ENCODE measurements around the gene ACTN1.

Gene ACTN1

DNA sequence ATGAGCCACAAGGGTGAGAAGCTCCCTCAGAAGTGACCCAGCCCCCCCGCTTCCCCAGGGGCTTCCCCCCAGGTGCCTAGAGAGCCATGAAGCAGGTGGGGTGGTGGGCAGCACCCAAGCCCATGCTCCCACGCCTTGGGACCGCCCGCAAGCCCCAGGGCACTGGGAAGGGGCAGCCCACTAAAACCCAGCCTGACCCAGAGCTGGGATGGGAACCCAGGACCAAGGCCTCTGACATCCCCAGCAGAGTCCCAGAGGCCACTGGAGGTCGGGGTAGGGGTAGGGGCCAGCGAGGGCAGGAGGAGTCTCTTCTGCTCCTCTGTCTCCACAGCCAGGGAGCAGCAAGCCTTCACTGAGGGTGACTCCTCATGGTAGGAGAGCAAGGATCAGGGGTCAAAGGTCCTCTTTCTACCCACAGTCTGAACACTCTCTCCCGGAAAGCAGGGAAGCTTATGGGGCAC lies 99.8 kb downstream of the ACTN1 start:
- Histone ChIP-seq H3K4me2 (no peak overlapping the region), H3K27me3 (no peaks in the 10 kb centered on the region), H3K36me3 (peaks cover 99% of the 10 kb centered on the region), H3K9me3 (no peaks in the 10 kb centered on the region), H3K4me1 (no peaks in the 10 kb centered on the region), H3K27ac (no peak overlapping the region), H3K9ac (no peak overlapping the region), H4K20me1 (no peaks in the 10 kb centered on the region), H3K4me3 (no peak overlapping the region)
- TF ChIP-seq Cebpa-rat (IDR thresholded peaks at IDR 0.05): no peak

DNA sequence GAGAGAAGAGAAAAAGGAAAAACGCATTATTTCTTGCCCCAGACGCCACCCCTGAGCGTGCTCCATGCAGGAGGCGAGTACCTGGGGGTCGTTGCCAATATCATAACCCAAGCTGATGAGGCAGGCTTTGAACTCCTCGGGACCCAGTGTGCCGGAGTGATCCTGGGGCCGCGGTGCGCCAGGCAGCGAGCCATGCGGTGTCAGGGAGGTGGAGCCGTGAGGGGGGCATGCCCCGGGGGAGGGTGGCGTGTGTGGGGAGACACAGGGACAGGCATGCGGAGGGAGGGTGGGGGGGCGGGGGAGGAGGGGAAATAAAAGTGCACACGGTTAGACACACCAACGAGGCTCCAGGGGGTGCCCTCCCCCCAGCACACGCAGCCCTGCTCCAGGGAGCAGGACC lies 100.2 kb downstream of the ACTN1 start:
- Histone ChIP-seq H3K36me3 (peaks cover 99% of the 10 kb centered on the region), H3K4me1 (no peaks in the 10 kb centered on the region), H3K4me2 (no peak overlapping the region), H4K20me1 (no peaks in the 10 kb centered on the region), H3K9ac (no peak overlapping the region), H3K9me3 (no peaks in the 10 kb centered on the region), H3K27ac (no peak overlapping the region), H3K27me3 (no peaks in the 10 kb centered on the region), H3K4me3 (no peak overlapping the region)
- no peak for TF ChIP-seq Cebpa-rat (IDR thresholded peaks at IDR 0.05)

DNA sequence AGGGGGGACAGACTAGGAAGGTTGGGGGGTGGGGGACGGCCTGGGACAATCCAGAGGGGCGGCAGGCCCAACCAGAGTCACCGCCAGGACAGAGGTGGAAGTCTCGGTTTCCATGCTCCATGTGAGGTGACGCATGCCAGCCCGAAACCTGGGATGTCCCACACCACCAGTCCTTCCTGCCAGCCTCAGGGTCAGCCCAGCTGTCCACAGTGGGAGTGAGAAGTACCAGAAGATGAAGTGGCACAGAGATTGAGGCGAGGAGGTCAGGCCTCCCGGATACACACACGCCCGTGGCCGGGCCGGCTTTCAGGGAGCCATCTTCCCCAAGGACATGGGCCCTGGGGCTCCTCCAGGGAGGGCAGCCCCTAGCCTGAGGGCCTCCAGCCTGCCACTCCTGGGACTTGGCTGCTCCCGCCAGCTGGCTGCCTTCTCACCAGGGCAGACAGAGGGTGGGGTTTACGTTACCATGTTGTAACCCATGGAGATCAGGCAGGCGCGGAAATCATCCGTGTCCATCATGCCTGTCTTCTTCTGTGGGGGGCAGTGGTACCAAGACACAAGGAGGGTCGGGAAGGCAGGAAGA lies 101.0 kb downstream of the ACTN1 start:
- peaks cover 99% of the 10 kb centered on the region for H3K36me3 ChIP-seq
- H3K4me3 ChIP-seq: no peak overlapping the region
- no peaks in the 10 kb centered on the region for H4K20me1 ChIP-seq
- no peak for TF ChIP-seq Cebpa-rat (IDR thresholded peaks at IDR 0.05)
- no peaks in the 10 kb centered on the region for H3K27me3 ChIP-seq
- no peak overlapping the region for H3K9ac ChIP-seq
- H3K4me2 ChIP-seq: no peak overlapping the region
- H3K9me3 ChIP-seq: no peaks in the 10 kb centered on the region
- no peaks in the 10 kb centered on the region for H3K4me1 ChIP-seq
- no peak overlapping the region for H3K27ac ChIP-seq

DNA sequence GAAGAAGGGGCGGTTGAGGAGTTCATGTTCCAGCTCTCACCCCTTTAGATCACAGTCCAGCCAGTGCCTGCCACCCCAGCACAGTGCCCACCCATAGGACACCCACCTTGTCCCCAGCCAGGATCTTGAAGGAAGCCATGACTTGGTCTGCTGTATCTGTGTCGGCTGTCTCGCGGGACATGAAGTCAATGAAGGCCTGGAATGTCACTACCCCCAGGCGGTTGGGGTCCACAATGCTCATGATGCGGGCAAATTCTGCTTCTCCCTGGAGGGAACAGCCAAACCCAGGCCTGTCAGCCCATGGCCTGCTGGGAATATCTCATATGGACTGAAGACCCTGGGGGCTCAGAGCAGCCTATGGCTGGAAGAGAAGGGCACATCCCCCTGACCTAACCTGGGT lies 102.1 kb downstream of the ACTN1 start:
- Histone ChIP-seq H3K27ac (no peak overlapping the region), H3K9ac (no peak overlapping the region), H3K4me2 (no peak overlapping the region), H3K27me3 (no peaks in the 10 kb centered on the region; the same call in 1 of the 2 replicates), H3K4me3 (no peak overlapping the region), H4K20me1 (no peaks in the 10 kb centered on the region), H3K9me3 (no peaks in the 10 kb centered on the region), H3K36me3 (peaks cover 99% of the 10 kb centered on the region), H3K4me1 (no peaks in the 10 kb centered on the region)
- TF ChIP-seq Cebpa-rat (IDR thresholded peaks at IDR 0.05): no peak

DNA sequence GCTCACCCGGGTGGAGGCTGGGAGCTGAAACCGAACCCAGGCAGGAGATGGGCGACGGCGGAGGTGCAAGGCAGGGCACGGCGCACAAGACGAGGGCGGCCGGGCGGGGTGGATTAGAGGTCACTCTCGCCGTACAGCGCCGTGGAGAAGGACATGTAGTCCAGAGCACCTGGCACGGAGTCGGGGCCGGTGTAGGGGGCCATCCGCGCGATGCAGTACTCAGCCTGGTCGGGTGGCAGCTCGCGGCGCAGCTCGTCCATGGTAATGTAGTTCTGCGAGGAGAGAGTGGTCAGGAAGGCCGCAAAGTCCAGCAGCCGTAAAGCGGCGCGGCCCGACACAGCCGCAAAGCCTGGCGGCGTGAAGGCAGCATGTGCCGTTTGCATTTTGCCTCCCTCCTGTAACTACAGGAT lies 104.4 kb downstream of the ACTN1 start:
- TF ChIP-seq Cebpa-rat (IDR thresholded peaks at IDR 0.05): no peak
- Histone ChIP-seq H3K4me3 (no peak overlapping the region), H3K9ac (no peak overlapping the region), H4K20me1 (no peaks in the 10 kb centered on the region), H3K4me2 (no peak overlapping the region), H3K27me3 (no peaks in the 10 kb centered on the region; the same call in 1 of the 2 replicates), H3K36me3 (peaks cover 85% of the 10 kb centered on the region), H3K4me1 (no peaks in the 10 kb centered on the region), H3K9me3 (no peaks in the 10 kb centered on the region), H3K27ac (no peak overlapping the region)

DNA sequence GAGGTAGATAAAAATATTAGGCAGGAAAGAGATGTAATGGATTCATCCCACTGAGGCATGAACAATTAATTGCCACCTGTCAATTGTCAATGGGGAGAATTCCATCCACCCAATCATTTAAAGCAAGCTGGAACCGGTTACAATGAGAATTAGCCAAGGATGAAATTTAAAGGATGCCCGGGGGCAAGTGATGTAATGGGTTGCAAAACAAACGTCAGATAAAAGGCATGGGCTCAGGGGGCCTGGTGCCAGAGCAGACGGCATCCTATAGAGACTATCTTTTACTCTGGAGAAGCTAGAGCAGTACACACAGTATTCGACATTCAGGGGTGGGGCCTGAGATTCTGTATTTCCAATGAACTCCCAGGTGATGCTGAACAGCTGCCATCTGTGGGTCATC lies 105.7 kb downstream of the ACTN1 start:
- Histone ChIP-seq H3K4me3 (no peak overlapping the region), H3K9me3 (no peaks in the 10 kb centered on the region), H3K4me2 (no peak overlapping the region), H3K36me3 (peaks cover 72% of the 10 kb centered on the region), H4K20me1 (no peaks in the 10 kb centered on the region), H3K4me1 (no peaks in the 10 kb centered on the region), H3K9ac (no peak overlapping the region), H3K27me3 (no peaks in the 10 kb centered on the region; the same call in 1 of the 2 replicates), H3K27ac (no peak overlapping the region)
- no peak for TF ChIP-seq Cebpa-rat (IDR thresholded peaks at IDR 0.05)

DNA sequence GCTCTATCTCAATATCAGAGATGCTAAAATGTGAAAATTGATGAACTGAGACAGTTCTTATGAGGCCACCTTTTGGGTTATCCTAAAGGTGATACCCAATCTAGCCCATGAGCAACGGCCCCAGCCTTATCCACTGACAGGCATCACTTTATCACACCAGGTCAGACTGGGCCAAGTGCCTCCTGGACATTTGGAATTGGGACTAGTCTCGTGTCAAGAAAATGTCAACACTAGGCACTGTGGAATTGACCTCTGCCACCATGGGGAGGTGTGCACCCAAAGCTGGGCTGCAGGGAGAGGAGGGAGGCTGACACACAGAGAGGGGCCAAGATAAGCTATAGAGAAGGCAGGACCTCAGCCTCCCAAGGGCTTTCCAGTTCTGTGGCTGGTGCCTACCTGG lies 107.7 kb downstream of the ACTN1 start:
- Histone ChIP-seq H3K27me3 (no peaks in the 10 kb centered on the region; the same call in 1 of the 2 replicates), H4K20me1 (no peaks in the 10 kb centered on the region), H3K9ac (no peak overlapping the region), H3K4me1 (no peaks in the 10 kb centered on the region), H3K27ac (no peak overlapping the region), H3K4me2 (no peak overlapping the region), H3K36me3 (peaks cover 53% of the 10 kb centered on the region), H3K4me3 (no peak overlapping the region), H3K9me3 (no peaks in the 10 kb centered on the region)
- no peak for TF ChIP-seq Cebpa-rat (IDR thresholded peaks at IDR 0.05)

DNA sequence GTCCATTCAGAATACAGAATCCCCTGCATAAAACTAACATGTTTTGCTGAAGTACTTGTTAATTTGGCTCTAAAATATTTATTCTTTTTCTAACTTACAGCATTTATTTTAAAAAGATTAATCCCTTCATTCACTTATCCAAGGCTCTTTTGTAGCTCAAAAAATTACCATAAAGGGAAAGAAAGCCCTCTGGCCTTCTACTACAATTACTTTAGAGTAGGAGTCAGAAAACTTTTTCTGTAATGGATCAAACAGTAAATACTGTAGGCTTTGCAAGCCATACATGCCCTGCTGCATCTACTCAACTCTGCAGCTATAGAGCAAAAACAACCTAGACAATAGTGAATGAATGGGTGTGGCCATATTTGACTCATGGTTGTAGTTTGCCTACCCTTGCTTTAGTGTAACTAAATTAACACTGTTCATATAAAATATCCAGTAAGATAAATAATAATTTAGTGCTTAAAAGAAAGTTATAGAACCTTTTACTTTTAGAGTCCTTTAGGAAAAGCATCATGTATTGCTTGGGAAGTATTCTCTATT lies 112.0 kb downstream of the ACTN1 start:
- H3K4me3 ChIP-seq: no peak overlapping the region
- H3K4me1 ChIP-seq: no peaks in the 10 kb centered on the region
- peaks cover 25% of the 10 kb centered on the region for H3K9me3 ChIP-seq
- H3K27ac ChIP-seq: no peak overlapping the region
- no peak overlapping the region for H3K9ac ChIP-seq
- H3K36me3 ChIP-seq: peaks cover 16% of the 10 kb centered on the region
- no peak for TF ChIP-seq Cebpa-rat (IDR thresholded peaks at IDR 0.05)
- H3K27me3 ChIP-seq: no peaks in the 10 kb centered on the region
- no peak overlapping the region for H3K4me2 ChIP-seq
- no peaks in the 10 kb centered on the region for H4K20me1 ChIP-seq

DNA sequence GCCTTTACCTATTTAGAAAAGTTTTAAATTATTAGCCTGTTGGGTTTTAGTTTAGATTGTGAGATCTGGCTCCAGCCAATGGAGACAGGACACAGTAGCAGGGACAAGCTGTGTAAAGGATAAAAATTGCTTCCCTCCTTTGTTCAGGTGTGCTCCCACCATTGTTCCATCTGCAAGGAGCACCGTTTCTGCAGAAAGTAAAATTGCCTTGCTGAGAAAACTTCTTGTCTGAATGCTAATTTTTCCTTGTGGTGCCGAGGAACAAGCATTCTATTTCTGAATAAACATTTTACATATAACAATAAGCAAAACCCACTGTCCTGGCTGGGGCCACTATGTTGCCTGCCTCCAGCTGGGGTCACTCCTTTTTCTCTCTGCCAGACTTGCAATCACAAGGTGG lies 113.6 kb downstream of the ACTN1 start:
- H3K36me3 ChIP-seq: peaks cover 7% of the 10 kb centered on the region
- H3K9me3 ChIP-seq: peaks cover 25% of the 10 kb centered on the region
- no peak overlapping the region for H3K4me3 ChIP-seq
- no peak overlapping the region for H3K4me2 ChIP-seq
- no peaks in the 10 kb centered on the region for H4K20me1 ChIP-seq
- no peak overlapping the region for H3K9ac ChIP-seq
- no peak overlapping the region for H3K27ac ChIP-seq
- H3K4me1 ChIP-seq: no peaks in the 10 kb centered on the region
- no peak for TF ChIP-seq Cebpa-rat (IDR thresholded peaks at IDR 0.05)
- no peaks in the 10 kb centered on the region for H3K27me3 ChIP-seq

DNA sequence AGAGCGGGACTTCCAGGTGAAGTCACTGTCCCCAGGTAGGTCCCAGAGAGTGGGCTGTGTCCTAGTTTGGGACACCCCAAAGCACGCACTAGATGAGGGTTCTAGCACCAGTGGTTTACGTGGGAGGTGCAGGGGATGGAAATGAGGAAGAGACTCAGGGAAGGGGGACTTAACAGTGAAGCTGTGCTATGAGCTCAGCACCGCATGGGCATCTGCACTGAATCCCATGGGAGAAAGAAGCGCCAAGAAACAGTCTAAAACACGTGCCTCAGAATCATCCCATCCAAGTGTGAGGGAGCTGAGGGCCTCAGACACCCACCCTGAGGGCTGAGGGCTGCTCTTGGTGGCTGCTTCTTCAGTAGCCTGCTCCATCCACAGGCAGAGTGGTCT lies 114.7 kb downstream of the ACTN1 start:
- no peak overlapping the region for H3K4me3 ChIP-seq
- no peaks in the 10 kb centered on the region for H3K4me1 ChIP-seq
- no peak for TF ChIP-seq Cebpa-rat (IDR thresholded peaks at IDR 0.05)
- H3K27ac ChIP-seq: no peak overlapping the region
- H3K27me3 ChIP-seq: no peaks in the 10 kb centered on the region
- no peak overlapping the region for H3K9ac ChIP-seq
- H4K20me1 ChIP-seq: no peaks in the 10 kb centered on the region
- peaks cover 25% of the 10 kb centered on the region for H3K9me3 ChIP-seq
- no peak overlapping the region for H3K4me2 ChIP-seq
- H3K36me3 ChIP-seq: peaks cover 7% of the 10 kb centered on the region
